GM18507 (cell line): ENCODE measurements around the gene ADCY5.

Experiments
- DNase-seq: peaks from one replicate; pipeline ENCODE4 v3.0.0; 2011; ENCODE audit warnings: low read depth; ENCODE audit not compliant: insufficient read length; ENCODE audit errors: extremely low spot score
- FAIRE-seq: peaks from 2 replicates; lab custom pipeline; 2011; peaks lifted over from hg19 to GRCh38; lab: Jason Lieb, UNC

ADCY5 gene

GRCh38 chr3:123349566-123350435 is 99.1 kb downstream of the ADCY5 start:
- DNase-seq (no peak), FAIRE-seq (no peak)

- no peak for FAIRE-seq
- DNase-seq: no peak
Measured at GRCh38 chr3:123349201-123349535, 99.7 kb downstream of the ADCY5 start.

- no peak for FAIRE-seq
- DNase-seq: no peak
Measured at GRCh38 chr3:123348471-123349200, 100.3 kb downstream of the ADCY5 start.

GRCh38 chr3:123347691-123348264 is 101.1 kb downstream of the ADCY5 start:
- FAIRE-seq (no peak), DNase-seq (no peak)

GRCh38 chr3:123347205-123347604 is 101.7 kb downstream of the ADCY5 start:
- DNase-seq (no peak), FAIRE-seq (no peak)

DNA sequence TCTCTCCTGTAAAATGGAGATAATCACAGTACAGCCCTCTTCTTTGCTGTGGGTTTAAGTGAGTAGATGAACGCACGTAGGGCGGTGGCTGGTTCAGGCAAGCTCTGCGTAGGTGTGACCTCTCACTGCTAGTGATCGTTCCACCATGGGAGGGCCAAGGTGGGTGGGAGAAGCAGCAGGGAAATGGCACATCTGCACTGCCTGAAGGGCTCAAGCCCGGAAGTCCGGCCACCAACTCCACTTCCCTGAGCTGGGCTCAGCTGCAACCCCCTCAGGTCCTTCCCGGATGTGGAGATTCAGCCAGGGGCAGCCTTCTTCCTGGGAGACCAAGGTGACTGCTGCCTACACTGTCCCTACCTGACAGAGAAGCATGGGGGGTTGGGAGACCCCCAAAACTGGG is 102.9 kb downstream of the ADCY5 start:
- DNase-seq (no peak), FAIRE-seq (no peak)

DNA sequence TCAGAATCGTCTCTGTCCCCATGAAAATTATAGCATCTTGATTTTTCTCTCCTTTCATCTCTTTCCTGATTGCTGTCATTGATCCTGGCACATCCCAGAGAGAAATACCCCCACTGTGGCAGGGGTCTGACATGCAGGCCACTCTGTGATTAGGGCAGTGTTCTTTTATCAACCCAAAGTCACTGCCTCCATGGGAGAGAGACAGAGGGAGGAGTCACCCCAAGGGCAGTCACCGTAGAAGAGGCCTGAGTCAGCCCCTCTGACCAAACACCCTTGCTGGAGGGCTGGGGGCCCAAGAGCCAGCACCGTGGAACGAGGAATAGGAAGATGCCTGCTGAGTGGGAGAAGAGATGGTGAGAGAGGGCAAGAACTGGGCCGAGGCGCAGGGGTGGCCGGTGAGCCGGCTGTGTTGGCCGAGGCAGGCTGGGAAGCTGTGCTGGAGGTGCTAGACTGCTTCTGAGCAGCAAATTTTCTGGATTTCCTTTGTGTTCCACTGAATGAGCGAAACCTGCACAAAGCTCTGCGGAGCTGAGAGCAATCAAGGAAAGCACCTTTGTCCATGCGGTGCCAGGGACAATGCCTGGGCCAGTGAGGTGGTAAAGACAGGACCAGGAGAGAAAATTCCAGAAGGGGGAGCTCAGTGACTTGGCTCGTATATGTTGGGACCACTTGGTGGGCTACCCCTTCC is 103.8 kb downstream of the ADCY5 start:
- FAIRE-seq: no peak
- no peak for DNase-seq

DNA sequence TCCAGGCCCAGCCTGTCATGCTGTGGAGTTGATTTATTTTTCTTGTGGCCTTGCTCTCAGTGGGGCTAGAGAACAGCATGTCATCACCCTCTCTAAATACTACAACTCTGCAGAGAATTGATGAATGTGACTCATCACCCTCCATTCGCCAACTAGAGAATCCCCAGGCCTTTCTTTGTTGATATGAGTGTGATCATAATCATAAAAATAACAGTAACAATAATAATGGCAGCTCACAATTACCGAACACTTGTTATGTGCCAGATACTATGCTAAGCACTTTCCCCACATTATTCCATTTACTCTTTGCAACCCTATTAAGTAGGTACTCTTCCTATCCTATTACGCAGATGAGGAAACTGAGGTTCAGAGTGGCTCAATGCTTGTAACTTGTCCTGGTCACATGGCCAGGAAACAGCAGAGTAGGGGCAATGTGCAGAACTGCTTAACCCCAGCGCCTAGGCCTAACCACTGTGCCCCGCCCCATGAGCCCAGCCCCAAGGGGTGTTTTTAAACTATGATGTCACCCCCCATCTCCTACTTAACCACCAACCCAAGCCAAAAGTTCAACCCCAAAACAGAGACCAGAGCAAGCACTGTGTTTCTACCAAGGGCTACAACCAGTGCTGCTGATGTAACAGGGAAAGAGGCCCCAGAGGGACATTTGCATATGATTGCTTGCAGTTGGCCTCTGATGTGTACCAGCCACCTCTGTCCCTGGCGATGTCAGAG is 104.5 kb downstream of the ADCY5 start:
- no peak for FAIRE-seq
- no peak for DNase-seq

DNA sequence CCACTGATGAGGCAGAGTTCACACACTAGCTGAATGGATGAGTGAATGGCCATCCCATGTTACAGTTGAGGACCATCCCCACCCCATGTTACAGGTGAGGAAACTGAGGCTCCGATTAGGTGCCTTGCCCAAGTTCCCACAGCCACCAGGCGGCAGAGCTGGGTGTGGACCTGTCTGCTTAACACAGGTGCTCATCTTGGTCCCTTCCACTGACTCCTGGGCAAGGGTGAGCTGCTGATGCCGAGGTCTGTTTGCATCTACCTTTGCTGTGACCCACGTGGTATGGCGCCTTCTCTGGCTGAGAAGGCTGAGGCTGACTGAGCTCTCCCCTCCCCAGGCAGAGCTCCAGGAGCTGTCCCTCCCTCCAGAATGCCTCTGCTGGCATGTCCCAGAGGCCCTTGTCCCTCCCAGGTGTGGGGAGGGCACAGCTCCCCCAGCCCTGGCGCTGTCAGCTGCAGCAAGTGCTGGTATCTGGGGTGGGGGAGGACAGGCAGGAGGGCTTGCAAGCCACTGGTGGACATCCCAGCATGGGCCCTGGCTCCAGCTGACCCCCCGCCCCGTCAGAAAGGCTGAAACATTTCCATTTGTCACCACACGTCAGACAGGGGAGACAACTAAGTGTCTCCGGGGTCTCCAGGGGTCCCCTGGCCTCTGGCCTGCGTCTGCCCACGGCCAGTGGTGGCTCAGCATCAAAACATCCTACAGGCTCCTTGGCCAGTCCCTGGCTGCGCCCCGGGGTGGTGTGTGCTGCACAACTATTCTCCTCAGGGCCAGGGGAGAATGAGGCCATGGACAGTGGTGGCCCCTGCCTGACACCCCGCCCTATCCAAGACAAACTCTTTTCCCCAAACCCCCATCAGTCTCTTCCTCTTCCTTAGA is 105.4 kb downstream of the ADCY5 start:
- no peak for FAIRE-seq

DNA sequence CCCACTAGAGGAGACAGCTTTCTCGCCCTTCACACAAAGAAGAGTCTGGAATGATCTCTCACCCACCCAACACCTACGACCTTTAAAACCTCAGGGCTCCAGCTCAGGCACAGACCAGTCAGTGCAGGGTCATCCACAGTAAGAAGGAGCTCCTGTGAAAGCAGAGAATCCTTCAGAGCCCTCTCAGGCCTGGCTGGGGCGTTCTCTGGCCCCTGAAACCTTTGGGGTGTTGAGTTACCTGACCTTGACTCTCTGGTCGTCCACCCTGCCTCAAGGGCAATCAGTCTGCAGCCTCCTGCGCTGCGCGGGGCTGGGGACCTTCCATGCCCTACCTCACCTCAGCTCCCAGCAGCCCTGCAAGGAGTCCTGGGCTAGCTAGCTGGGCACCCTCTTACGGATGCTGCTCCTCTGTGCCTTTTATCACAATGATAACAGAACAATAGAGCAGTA is 106.2 kb downstream of the ADCY5 start:
- FAIRE-seq (no peak), DNase-seq (no peak)

More for the DNA sequence above, 105.4 kb downstream of the ADCY5 start:
- no peak for DNase-seq

GRCh38 chr3:123341871-123342630 is 106.8 kb downstream of the ADCY5 start:
- DNase-seq (no peak), FAIRE-seq (no peak)

DNA sequence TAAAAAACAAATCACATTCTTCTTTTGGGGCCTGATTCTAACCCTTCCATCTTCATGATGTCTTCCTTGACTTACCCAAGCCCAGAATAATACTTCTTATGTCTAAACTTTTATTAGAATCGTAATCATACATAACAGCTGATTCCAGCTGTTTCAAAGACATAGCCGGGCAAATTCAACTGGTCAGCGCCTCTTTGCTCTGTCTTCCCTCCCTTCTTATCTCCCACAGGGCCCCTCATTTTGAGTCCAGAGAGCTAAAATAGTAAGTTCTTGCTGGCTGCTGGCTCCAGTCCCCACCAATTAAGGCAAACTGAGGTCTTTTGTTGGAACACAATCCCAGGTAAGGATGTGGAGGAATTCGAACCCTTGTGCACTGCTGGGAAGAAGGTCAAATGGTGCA is 108.6 kb downstream of the ADCY5 start:
- DNase-seq: no peak
- FAIRE-seq: no peak

DNA sequence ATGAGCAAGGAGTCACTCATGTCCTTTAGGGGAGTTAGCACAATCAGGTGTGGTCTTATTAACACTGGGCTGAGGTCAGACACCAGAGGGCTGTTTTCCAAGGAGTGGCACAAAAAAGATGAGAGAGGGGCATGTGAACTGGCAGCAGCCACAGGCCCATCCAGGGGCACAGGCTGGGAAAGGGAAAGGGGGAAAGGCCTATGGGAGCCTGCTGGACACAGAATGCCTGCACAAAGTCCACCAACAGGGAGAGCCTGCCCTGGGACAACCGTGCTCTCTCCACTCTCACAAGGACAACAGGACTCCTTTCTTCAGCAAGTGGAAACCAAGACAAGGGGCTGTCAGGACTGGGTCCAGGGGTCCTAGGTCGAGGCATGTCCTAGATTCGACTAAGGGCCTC is 109.6 kb downstream of the ADCY5 start:
- no peak for FAIRE-seq
- DNase-seq: no peak

DNA sequence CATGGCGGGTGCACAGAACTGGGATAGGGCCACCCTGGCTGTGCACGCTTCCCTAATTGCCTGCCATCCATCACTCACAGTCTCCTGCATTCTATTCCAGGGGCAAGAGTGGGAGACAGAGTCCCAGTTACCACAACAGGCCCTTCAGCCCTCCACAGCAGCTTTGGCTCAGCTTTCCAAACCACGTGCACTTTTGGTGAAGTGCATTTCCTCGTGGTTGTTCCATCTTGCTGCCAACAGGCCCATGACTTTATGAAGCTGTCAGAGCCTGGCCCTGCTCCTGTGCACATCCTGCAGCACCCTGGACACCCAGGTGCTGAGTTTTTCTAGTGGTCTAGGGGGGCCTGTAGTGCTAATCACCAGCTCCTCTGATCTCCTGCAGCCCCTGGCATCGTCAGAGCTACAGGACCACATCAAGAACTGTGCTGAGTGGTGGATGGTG is 110.2 kb downstream of the ADCY5 start:
- DNase-seq: no peak
- FAIRE-seq: no peak

- no peak for DNase-seq
- FAIRE-seq: no peak
Measured at GRCh38 chr3:123337948-123338619, 110.8 kb downstream of the ADCY5 start.

- FAIRE-seq: no peak
- DNase-seq: no peak
Measured at GRCh38 chr3:123337226-123337625, 111.7 kb downstream of the ADCY5 start.

DNA sequence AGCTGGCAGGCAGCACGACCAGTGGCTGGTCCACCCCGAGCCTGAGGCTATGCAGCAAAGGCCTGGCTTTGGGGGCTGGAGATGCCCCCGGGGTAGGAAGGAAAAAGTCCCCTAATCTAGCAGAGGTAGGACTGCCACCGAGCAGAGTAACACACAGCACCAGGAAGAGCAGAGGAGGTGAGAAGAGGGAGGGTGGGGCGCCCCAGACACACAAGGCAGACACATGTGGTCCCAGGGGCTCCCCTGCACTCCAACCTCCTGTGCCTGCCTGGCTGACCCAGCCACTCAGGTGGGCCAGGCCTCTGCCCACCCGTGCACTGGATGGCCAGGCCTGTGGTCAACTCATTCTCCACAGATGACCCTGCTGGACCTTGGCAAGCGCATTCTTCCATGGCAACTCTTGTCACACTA is 112.4 kb downstream of the ADCY5 start:
- no peak for DNase-seq
- no peak for FAIRE-seq
